Measurements from ENCODE around the gene ADAMTS2. TPM values are rescaled to one million over a fixed set of nuclear protein-coding genes. Genes with fewer than 3 reads are reported as not detected.

Gene ADAMTS2
- total RNA-seq, 3 donors from 2014 or later (not counting 1 experiment from before 2014, with no cell fraction given) = 0.28 TPM; not detected in 2

DNA sequence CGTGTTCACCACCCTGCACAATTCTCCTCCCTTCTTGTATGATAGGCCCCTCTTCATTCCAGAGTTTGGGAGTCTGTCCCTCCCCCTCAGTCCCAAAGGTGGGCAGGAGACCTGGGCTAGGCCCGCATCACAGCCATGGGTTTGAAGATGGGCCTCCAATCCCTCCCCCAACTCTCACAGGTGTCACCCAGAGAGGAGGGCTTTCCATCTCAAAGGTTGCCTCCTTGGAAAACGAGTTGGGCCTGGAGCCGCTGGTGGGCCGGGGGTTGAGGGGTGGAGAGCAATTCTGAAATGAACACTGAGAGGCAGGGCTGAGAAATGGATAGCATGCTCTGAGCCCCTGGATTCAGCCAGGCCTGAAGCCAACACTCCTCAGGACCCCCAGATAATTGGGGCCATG lies 6.2 kb downstream of the ADAMTS2 start:
- Mint-ChIP-seq H3K4me1 (no peaks in the 10 kb centered on the region), H3K9me3 (no peaks in the 10 kb centered on the region), H3K36me3 (no peaks in the 10 kb centered on the region), H3K27me3 (ENCODE audit: low read depth in 2 of 2) (peaks cover 19 to 28% of the 10 kb centered on the region in 2 donors), H3K27ac (no peak overlapping the region), H3K4me3 (no peak overlapping the region)
- Histone ChIP-seq H3K27ac (ENCODE audit: low read length) (no peak overlapping the region), H3K4me1 (ENCODE audit: control insufficient read depth, insufficient read depth, low read length) (peaks cover 4% of the 10 kb centered on the region), H3K36me3 (ENCODE audit: control insufficient read depth, insufficient read depth, low read length) (no peaks in the 10 kb centered on the region), H3K9me3 (ENCODE audit: control insufficient read depth, insufficient read depth, low read length) (no peaks in the 10 kb centered on the region), H3K4me3 (ENCODE audit: low read length) (no peak overlapping the region), H3K27me3 (ENCODE audit: control insufficient read depth, insufficient read depth, low read length) (peaks cover 5% of the 10 kb centered on the region)
- TF ChIP-seq, protein P1, sequence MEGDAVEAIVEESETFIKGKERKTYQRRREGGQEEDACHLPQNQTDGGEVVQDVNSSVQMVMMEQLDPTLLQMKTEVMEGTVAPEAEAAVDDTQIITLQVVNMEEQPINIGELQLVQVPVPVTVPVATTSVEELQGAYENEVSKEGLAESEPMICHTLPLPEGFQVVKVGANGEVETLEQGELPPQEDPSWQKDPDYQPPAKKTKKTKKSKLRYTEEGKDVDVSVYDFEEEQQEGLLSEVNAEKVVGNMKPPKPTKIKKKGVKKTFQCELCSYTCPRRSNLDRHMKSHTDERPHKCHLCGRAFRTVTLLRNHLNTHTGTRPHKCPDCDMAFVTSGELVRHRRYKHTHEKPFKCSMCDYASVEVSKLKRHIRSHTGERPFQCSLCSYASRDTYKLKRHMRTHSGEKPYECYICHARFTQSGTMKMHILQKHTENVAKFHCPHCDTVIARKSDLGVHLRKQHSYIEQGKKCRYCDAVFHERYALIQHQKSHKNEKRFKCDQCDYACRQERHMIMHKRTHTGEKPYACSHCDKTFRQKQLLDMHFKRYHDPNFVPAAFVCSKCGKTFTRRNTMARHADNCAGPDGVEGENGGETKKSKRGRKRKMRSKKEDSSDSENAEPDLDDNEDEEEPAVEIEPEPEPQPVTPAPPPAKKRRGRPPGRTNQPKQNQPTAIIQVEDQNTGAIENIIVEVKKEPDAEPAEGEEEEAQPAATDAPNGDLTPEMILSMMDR (IDR thresholded peaks at IDR 0.05) = no peak
- intact Hi-C loops (cut with micrococcal nuclease) = no loop called here
- DNase-seq (no peak), ATAC-seq (no peak)
- WGBS (ENCODE audit: insufficient coverage) = 85% methylated on average over 5 of the region's 5 CpGs

GRCh38 chr5:179337796-179338676 lies 7.2 kb downstream of the ADAMTS2 start:
- H3K27me3 Mint-ChIP-seq (ENCODE audit: low read depth in 2 of 2) = peaks cover 16 to 23% of the 10 kb centered on the region in 2 donors
- intact Hi-C loops (cut with micrococcal nuclease) = no loop called here
- 88% methylated on average over 23 of the region's 23 CpGs for WGBS (ENCODE audit: insufficient coverage)
- no peak overlapping the region for H3K4me3 Mint-ChIP-seq
- no peak overlapping the region for H3K27ac ChIP-seq (ENCODE audit: low read length)
- H3K4me1 ChIP-seq (ENCODE audit: control insufficient read depth, insufficient read depth, low read length) = no peaks in the 10 kb centered on the region
- no peak overlapping the region for H3K27ac Mint-ChIP-seq
- H3K36me3 ChIP-seq (ENCODE audit: control insufficient read depth, insufficient read depth, low read length) = no peaks in the 10 kb centered on the region
- no peaks in the 10 kb centered on the region for H3K9me3 Mint-ChIP-seq
- no peaks in the 10 kb centered on the region for H3K36me3 Mint-ChIP-seq
- no peak overlapping the region for H3K4me3 ChIP-seq (ENCODE audit: low read length)
- H3K27me3 ChIP-seq (ENCODE audit: control insufficient read depth, insufficient read depth, low read length) = no peaks in the 10 kb centered on the region
- DNase-seq (no peak), ATAC-seq (no peak)
- H3K9me3 ChIP-seq (ENCODE audit: control insufficient read depth, insufficient read depth, low read length) = no peaks in the 10 kb centered on the region
- H3K4me1 Mint-ChIP-seq = no peaks in the 10 kb centered on the region
- TF ChIP-seq, protein P1 (IDR thresholded peaks at IDR 0.05) = no peak

DNA sequence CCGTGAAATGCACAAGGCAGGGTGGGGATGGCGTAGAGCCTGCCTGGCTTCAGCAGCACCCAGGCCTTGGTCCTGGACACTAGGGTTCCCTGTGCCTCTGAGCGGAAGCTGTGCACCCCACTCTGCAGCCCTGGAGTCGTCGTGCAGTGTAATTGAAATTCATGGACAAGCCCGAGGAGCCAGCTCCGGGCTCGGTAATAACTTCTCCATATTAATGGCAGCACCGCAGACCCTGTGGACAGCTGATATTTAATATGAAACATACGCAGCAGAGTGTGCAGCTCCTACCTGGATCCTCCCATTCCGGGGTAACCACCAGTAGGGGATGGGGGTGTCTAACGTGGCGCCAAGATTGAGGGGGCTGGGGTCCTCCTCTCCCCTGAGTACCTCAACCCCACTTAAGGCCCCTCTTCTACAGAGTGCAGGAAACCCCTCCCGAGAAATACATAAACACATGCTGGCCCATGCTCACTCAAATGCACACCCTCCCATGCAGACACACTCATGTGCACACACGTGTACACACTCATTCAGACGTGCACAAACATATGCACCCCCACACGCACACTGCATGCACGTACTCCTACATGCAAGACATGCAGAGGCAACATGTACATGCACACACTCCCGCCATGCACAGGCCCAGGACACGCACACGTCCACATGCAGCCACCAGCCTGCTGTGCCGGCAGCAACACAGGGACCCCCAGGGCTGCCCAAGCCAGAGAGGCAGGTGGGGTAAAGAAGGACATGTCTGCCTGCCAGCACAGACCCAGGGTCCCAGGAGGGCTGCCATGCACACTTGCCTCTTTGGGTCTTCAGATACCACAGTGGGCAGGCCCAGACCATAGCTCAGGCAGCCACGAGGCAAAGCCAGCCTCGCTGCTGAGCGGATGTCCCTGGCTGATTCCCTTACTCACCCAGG lies 8.1 kb downstream of the ADAMTS2 start:
- TF ChIP-seq, protein P1 (IDR thresholded peaks at IDR 0.05) = no peak
- Histone ChIP-seq H3K36me3 (ENCODE audit: control insufficient read depth, insufficient read depth, low read length) (no peaks in the 10 kb centered on the region), H3K9me3 (ENCODE audit: control insufficient read depth, insufficient read depth, low read length) (no peaks in the 10 kb centered on the region), H3K27ac (ENCODE audit: low read length) (no peak overlapping the region), H3K4me3 (ENCODE audit: low read length) (no peak overlapping the region), H3K4me1 (ENCODE audit: control insufficient read depth, insufficient read depth, low read length) (no peaks in the 10 kb centered on the region), H3K27me3 (ENCODE audit: control insufficient read depth, insufficient read depth, low read length) (no peaks in the 10 kb centered on the region)
- WGBS (ENCODE audit: insufficient coverage) = 89% methylated on average over 25 of the region's 25 CpGs
- intact Hi-C loops (cut with micrococcal nuclease) = no loop called here
- Mint-ChIP-seq H3K27me3 (ENCODE audit: low read depth in 2 of 2) (peaks cover 8 to 14% of the 10 kb centered on the region in 2 donors), H3K36me3 (no peaks in the 10 kb centered on the region), H3K4me3 (no peak overlapping the region), H3K27ac (no peak overlapping the region), H3K4me1 (no peaks in the 10 kb centered on the region), H3K9me3 (no peaks in the 10 kb centered on the region)
- ATAC-seq (no peak), DNase-seq (no peak)

All from natural killer cell (primary cell).